DMS53 (cell line): ENCODE results near the gene MEGF6.

Source experiments
- DNase-seq: peaks from one replicate; lab custom pipeline; 2025; lab: John Stamatoyannopoulos, UW

The MEGF6 gene

GRCh38 chr1:3468236-3469103 is 142.8 kb downstream of the MEGF6 start:
- no peak for DNase-seq

- no peak for DNase-seq
Observed at GRCh38 chr1:3467096-3468036, 143.9 kb downstream of the MEGF6 start.

GRCh38 chr1:3466366-3467075 is 144.8 kb downstream of the MEGF6 start:
- no peak for DNase-seq

- no peak for DNase-seq
Observed at GRCh38 chr1:3465935-3466321, 145.4 kb downstream of the MEGF6 start.

- no peak for DNase-seq
Observed at GRCh38 chr1:3465091-3465934, 146.0 kb downstream of the MEGF6 start.

GRCh38 chr1:3464649-3465025 is 146.7 kb downstream of the MEGF6 start:
- no peak for DNase-seq

- DNase-seq, result no peak
Observed at GRCh38 chr1:3463891-3464648, 147.2 kb downstream of the MEGF6 start.

- no peak for DNase-seq
Observed at GRCh38 chr1:3463408-3463863, 147.9 kb downstream of the MEGF6 start.

- no peak for DNase-seq
Observed at GRCh38 chr1:3463013-3463385, 148.3 kb downstream of the MEGF6 start.

- no peak for DNase-seq
Observed at GRCh38 chr1:3462356-3463012, 148.8 kb downstream of the MEGF6 start.

GRCh38 chr1:3461934-3462275 is 149.4 kb downstream of the MEGF6 start:
- DNase-seq, result no peak

- no peak for DNase-seq
Observed at GRCh38 chr1:3461238-3461933, 149.9 kb downstream of the MEGF6 start.

- DNase-seq, result no peak
Observed at GRCh38 chr1:3460672-3461131, 150.6 kb downstream of the MEGF6 start.

- DNase-seq, result peak; percentile 49
Observed at GRCh38 chr1:3459940-3460671, 151.2 kb downstream of the MEGF6 start.

GRCh38 chr1:3459051-3459908 is 152.0 kb downstream of the MEGF6 start:
- DNase-seq, result no peak

- DNase-seq, result no peak
Observed at GRCh38 chr1:3457910-3458883, 153.1 kb downstream of the MEGF6 start.
